Measurements from ENCODE around the gene HDAC9.

HDAC9 gene

GRCh38 chr7:18558910-18559309 is 63.4 kb downstream of the HDAC9 start:
- DNase-seq, result no peak

DNA sequence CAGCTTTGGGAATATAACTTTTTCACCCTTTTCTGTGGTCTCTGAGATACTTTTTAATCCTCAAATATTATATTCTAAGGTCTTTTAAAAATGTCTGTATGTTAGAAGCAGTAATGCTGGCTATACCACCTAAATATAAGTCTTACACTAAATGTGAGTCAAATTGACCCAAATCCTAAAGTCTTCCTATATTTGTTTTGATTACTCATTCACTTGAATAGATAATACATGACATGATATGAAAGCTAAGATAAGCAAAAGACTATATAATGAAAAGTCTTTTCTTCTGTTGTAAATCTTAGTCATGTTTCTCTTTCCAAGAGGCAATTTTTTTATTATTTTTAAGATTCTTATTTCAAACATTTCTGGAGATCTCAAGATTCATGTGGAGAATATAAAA is 64.2 kb downstream of the HDAC9 start:
- DNase-seq, result no peak

GRCh38 chr7:18564779-18565178 is 69.2 kb downstream of the HDAC9 start:
- no peak for DNase-seq

GRCh38 chr7:18565337-18565736 is 69.8 kb downstream of the HDAC9 start:
- no peak for DNase-seq

- no peak for DNase-seq
These were observed 70.7 kb downstream of the HDAC9 start for GRCh38 chr7:18566205-18566604.

DNA sequence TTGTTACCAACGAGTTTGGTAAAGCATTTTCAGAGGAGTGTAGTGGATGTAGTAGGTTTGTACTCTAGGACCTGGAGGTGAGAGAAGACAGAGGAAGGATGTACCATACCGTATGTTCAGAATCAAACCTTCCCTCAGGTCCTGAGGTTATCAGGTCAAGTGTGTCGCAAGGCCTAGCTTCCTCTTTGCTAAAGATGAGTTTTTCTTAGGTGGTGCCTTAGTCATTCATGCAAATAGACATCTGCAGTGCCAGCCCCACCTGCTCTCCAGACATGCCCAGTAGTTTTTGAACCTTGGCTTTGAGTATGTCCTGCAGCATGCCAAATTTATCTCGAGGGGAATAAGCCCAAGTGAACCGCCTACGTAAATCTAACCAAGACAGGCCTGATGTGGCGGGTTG is 71.3 kb downstream of the HDAC9 start:
- DNase-seq, result no peak

GRCh38 chr7:18570441-18570840 is 74.9 kb downstream of the HDAC9 start:
- no peak for DNase-seq

DNA sequence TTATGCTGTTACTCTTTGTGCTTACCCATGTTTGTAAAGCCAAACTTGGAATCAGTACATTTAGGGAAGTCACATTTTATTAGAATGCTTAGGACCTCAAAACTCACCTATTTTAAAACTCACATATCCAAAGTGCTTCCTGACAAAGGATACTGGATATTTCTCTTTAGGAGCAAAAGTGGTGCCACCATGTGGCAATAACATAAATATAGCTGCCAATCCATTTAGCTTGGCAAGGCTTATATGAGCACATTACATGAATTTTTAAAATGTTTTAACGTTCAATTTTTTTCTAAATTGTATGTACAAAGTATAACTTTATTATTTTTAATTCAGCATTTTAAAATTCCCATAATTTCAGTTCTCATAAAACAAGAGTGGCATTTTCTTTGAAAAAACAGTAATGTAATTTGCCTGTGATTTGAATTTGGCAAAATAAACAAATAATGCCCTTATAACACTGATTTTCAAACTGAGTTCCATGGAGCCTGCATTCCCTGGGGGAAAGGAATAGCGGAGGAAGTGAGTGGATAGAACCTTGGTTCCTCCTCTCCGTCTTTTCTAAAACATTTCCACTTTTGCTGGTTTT is 75.4 kb downstream of the HDAC9 start:
- DNase-seq, result no peak

- DNase-seq, result no peak
These were observed 76.6 kb downstream of the HDAC9 start for GRCh38 chr7:18572154-18572553.

DNA sequence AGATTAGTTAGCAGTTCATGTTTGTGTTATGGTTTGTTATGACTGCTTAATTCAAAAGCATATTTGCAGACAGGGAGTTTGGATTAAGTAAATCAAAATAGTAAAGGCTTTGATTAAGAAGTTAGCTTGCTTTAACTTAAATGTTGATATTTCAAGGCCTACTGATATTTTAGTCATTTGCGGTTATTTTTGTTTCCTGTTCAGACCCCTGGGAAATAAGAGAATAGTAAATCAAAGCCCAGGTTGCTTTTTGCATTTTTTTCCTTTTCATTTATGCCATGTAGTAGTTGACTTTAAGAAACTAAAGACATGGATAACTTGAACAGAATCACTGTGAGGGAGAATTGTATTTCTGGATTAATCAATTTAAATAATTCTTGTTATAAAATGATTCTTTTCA is 77.3 kb downstream of the HDAC9 start:
- DNase-seq, result no peak

GRCh38 chr7:18573410-18574234 is 78.1 kb downstream of the HDAC9 start:
- no peak for DNase-seq

- DNase-seq, result no peak
These were observed 78.6 kb downstream of the HDAC9 start for GRCh38 chr7:18574235-18574540.

DNA sequence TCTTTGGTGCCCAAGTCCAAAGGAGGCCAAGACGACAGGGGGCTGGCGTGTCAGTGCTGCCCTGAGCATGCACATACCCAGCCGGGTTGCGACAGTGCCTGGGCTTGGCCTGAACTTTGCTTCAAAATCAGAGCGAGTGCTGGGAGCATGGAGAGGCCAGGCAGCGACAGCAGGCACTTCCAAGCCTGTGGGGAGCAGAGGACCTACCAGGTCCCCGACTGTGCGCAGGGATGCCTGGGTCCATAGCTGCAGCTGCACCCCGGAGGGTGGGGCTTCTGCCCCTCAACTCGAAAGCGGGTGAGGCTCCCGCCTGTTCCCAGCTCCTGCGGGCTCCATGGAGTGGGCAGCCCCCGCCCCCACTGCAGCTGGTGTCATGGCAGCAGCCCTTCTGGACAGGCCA is 79.1 kb downstream of the HDAC9 start:
- DNase-seq, result no peak

DNA sequence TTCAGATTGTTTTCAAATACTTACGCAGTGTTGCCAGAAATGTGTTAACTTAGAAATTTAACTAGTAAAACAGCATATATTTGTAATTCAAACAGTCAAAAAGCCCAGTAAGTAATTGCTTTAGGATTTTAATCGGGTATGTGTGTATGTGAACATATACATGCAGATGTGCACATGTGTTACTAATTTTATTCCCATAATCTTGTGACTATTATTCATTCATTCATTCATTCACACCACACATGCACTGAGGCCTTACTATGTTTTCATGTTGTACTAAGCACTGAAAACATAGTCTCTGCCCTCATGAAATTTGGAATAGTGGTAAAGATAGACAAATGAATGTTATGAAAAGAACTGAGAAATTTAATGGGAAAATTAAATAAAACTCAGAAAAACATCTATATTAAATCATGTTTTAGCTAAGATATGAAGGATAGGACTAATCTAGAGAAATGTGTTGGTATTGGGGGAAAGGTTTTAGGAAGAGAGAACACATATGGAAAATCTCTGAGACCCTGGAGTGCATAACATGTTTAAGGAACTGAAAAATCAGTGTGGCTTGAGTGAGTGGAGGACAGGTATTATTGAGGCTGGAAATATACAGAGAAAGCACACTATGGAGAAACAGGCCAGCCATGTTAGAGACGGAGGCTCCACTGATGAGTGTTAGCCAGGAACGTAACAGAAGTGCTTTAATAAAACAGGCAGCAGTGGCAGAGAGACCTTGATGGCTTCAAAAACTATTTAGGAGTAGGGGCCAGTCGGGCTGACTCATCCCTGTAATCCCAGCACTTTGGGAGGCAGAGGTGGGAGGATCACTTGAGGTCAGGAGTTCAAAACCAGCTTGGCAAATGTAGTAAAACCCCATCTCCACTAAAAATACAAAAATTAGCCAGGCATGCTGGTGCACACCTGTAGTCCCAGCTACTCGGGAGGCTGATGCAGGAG is 80.3 kb downstream of the HDAC9 start:
- no peak for DNase-seq

GRCh38 chr7:18577096-18577771 is 81.7 kb downstream of the HDAC9 start:
- no peak for DNase-seq

GRCh38 chr7:18579698-18580097 is 84.1 kb downstream of the HDAC9 start:
- no peak for DNase-seq

GRCh38 chr7:18580950-18581349 is 85.4 kb downstream of the HDAC9 start:
- DNase-seq, result no peak

GRCh38 chr7:18583305-18583704 is 87.8 kb downstream of the HDAC9 start:
- DNase-seq, result no peak

- DNase-seq, result no peak
These were observed 94.7 kb downstream of the HDAC9 start for GRCh38 chr7:18590241-18590640.

DNA sequence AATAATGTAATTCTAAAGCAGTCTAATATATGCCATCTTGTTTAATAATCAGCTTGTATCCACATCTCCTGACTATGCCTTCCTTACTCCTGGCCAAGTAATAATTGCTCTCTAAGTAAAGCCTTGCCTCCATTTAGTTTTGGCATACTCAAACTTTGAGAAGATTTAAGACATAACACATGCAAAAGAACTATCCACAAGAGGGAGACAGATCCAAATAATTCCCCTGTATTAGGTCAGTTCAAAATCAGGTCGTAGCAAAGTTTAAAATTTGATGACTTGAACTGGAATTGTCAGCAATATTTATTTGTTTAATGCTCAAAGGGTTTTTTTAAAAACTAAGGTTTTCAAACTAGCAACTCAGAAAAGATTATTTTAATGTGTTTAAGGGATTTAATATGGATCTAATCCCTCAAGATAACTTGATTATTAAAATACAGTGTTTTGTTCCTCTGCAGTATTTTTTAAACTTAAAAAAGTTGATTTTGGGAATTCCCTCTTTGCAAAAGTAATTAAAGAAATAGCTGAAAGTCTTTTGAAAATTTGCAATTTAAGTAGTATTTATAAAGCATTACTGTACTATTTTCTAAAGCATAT is 95.3 kb downstream of the HDAC9 start:
- DNase-seq, result no peak

DNA sequence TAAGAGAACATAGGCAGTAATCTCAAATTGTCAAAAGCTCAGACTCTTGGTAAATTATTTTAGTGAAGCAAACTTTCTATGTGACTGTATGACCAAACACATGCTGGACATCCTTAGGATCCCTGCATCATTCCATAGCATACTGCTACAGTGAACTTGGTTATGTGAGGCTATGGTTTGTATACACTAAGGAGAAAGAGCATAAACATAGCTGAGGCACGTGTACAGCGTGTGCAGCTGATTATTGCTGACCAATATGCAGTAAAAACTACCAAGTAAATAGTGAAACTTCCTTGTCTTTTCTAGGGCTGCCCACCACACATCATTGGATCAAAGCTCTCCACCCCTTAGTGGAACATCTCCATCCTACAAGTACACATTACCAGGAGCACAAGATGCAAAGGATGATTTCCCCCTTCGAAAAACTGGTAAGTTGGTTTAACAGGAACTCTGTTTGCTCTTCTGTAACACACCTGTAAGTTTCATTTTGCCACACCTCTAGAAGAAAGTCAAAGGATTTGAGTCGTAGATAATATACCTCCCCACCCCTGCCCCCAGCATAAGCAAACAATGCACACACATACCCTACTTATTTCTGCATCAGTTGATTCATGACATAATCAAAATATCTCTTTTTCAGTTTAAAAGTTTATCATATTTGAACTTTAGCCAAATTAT is 98.2 kb downstream of the HDAC9 start:
- DNase-seq, result no peak

GRCh38 chr7:18597754-18598153 is 102.2 kb downstream of the HDAC9 start:
- DNase-seq, result no peak
